HEK293 (cell line): ENCODE data around the gene RAB24.

Source experiments
- CTCF ChIA-PET: fragments of 350-600 bp; formaldehyde crosslinking; extraction: SDS; loops from one replicate; lab custom pipeline; 2021; ENCODE audit warnings: antibody characterized with exemption; lab: Yijun Ruan, JAX
- POLR2A ChIA-PET: fragments of 300-600 bp; formaldehyde crosslinking; extraction: SDS; loops from one replicate; lab custom pipeline; 2020; ENCODE audit warnings: antibody characterized with exemption, inconsistent platforms; lab: Yijun Ruan, JAX
- H3K27ac ChIP-seq: fragments of 200-500 bp; sonication (Bioruptor generic); 2 replicates; pipeline ENCODE4 v1.5.1; 2014; ENCODE audit warnings: low read depth, low read length, control low read depth, inconsistent platforms; ENCODE audit errors: extremely low read depth
- H3K36me3 ChIP-seq, 2 experiments: fragments of 200-500 bp in 1 of 2; sonication (Bioruptor generic) in 1 of 2; 1 replicate in 1 of 2; 2 replicates in 1 of 2; pipeline ENCODE4 v1.5.1; 2014 to 2017; ENCODE audit warnings: inconsistent platforms in 2 of 2, low read length in 2 of 2; ENCODE audit not compliant: control insufficient read depth in 2 of 2, insufficient read depth in 1 of 2
- H3K4me1 ChIP-seq: fragments of 200-500 bp; sonication (Bioruptor generic); 2 replicates; pipeline ENCODE4 v1.5.1; 2014; ENCODE audit warnings: mild to moderate bottlenecking, low read length, inconsistent platforms; ENCODE audit not compliant: control insufficient read depth, insufficient read depth
- H3K4me3 ChIP-seq: 2 replicates; pipeline ENCODE4 v1.5.1; 2011; ENCODE audit warnings: low read depth, mild to moderate bottlenecking, control low read depth, low read length, moderate library complexity
- H3K9me3 ChIP-seq: fragments of 200-500 bp; sonication (Bioruptor generic); 2 replicates; pipeline ENCODE4 v1.5.1; 2014; ENCODE audit warnings: low read depth, low read length, inconsistent platforms; ENCODE audit not compliant: control insufficient read depth, insufficient read depth
- ATF2 ChIP-seq: fragments of 450-650 bp; formaldehyde crosslinking; IDR thresholded peaks from 2 replicates; pipeline ENCODE4 v1.5.1; 2016; ENCODE audit warnings: missing biosample characterization, missing genetic modification characterization, low read depth
- CTCF ChIP-seq: fragments of 450-650 bp; formaldehyde crosslinking; IDR thresholded peaks from 2 replicates; pipeline ENCODE4 v1.5.1; 2016; ENCODE audit warnings: missing biosample characterization, missing genetic modification characterization
- HIC1 ChIP-seq: fragments of 450-650 bp; formaldehyde crosslinking; IDR thresholded peaks from 2 replicates; pipeline ENCODE4 v1.5.1; 2016; ENCODE audit warnings: missing biosample characterization, missing genetic modification characterization
- SCRT1 ChIP-seq: fragments of 450-650 bp; formaldehyde crosslinking; IDR thresholded peaks from 2 replicates; pipeline ENCODE4 v1.5.1; 2016; ENCODE audit warnings: missing biosample characterization, missing genetic modification characterization, borderline replicate concordance
- SCRT2 ChIP-seq: fragments of 450-650 bp; formaldehyde crosslinking; IDR thresholded peaks from 2 replicates; pipeline ENCODE4 v1.5.1; 2016; ENCODE audit warnings: missing biosample characterization, missing genetic modification characterization
- ZFP37 ChIP-seq: fragments of 450-650 bp; formaldehyde crosslinking; IDR thresholded peaks from 2 replicates; pipeline ENCODE4 v1.5.1; 2016; ENCODE audit warnings: missing biosample characterization, missing genetic modification characterization
- ZNF10 ChIP-seq: fragments of 450-650 bp; formaldehyde crosslinking; IDR thresholded peaks from 2 replicates; pipeline ENCODE4 v1.5.1; 2017; ENCODE audit warnings: missing biosample characterization, missing genetic modification characterization
- ZNF2 ChIP-seq: fragments of 450-650 bp; formaldehyde crosslinking; IDR thresholded peaks from 2 replicates; pipeline ENCODE4 v1.5.1; 2016; ENCODE audit warnings: missing biosample characterization, missing genetic modification characterization
- ZNF214 ChIP-seq: fragments of 450-650 bp; formaldehyde crosslinking; IDR thresholded peaks from 2 replicates; pipeline ENCODE4 v1.5.1; 2017; ENCODE audit warnings: missing biosample characterization, mild to moderate bottlenecking, missing genetic modification characterization, borderline replicate concordance
- ZNF221 ChIP-seq: fragments of 450-650 bp; formaldehyde crosslinking; IDR thresholded peaks from 2 replicates; pipeline ENCODE4 v1.5.1; 2017; ENCODE audit warnings: missing biosample characterization, missing genetic modification characterization, borderline replicate concordance
- ZNF302 ChIP-seq: fragments of 450-650 bp; formaldehyde crosslinking; IDR thresholded peaks from 2 replicates; pipeline ENCODE4 v1.5.1; 2016; ENCODE audit warnings: missing biosample characterization, missing genetic modification characterization, low read depth
- ZNF341 ChIP-seq: fragments of 450-650 bp; formaldehyde crosslinking; IDR thresholded peaks from 2 replicates; pipeline ENCODE4; 2016; ENCODE audit warnings: low read depth, missing biosample characterization, missing genetic modification characterization
- ZNF404 ChIP-seq: fragments of 450-650 bp; formaldehyde crosslinking; IDR thresholded peaks from 2 replicates; pipeline ENCODE4 v1.5.1; 2017; ENCODE audit warnings: missing biosample characterization, missing genetic modification characterization
- ZNF510 ChIP-seq: fragments of 450-650 bp; formaldehyde crosslinking; IDR thresholded peaks from 2 replicates; pipeline ENCODE4 v1.5.1; 2018; ENCODE audit warnings: mild to moderate bottlenecking, missing genetic modification characterization, missing biosample characterization; ENCODE audit not compliant: insufficient replicate concordance
- ZNF514 ChIP-seq: fragments of 450-650 bp; formaldehyde crosslinking; IDR thresholded peaks from 2 replicates; pipeline ENCODE4 v1.5.1; 2016; ENCODE audit warnings: missing biosample characterization, missing genetic modification characterization
- ZNF548 ChIP-seq: fragments of 450-650 bp; formaldehyde crosslinking; IDR thresholded peaks from 2 replicates; pipeline ENCODE4 v1.5.1; 2016; ENCODE audit warnings: missing biosample characterization, missing genetic modification characterization
- ZNF555 ChIP-seq: fragments of 450-650 bp; formaldehyde crosslinking; conservative IDR thresholded peaks from 2 replicates; pipeline ENCODE4 v1.5.1; 2017; ENCODE audit warnings: missing biosample characterization, mild to moderate bottlenecking, missing genetic modification characterization, inconsistent platforms
- ZNF658 ChIP-seq: fragments of 450-650 bp; formaldehyde crosslinking; IDR thresholded peaks from 2 replicates; pipeline ENCODE4; 2016; ENCODE audit warnings: missing biosample characterization, missing genetic modification characterization
- ZNF664 ChIP-seq: fragments of 450-650 bp; formaldehyde crosslinking; IDR thresholded peaks from 2 replicates; pipeline ENCODE4 v1.5.1; 2016; ENCODE audit warnings: missing biosample characterization, missing genetic modification characterization
- TF ChIP-seq, protein P1 (sequence below): fragments of 450-650 bp; formaldehyde crosslinking; IDR thresholded peaks from 2 replicates; pipeline ENCODE4 v1.5.1; 2016; ENCODE audit warnings: missing biosample characterization, missing genetic modification characterization

The RAB24 gene

GRCh38 chr5:177307544-177308363, 4.2 kb upstream of the RAB24 start:
- ChIA-PET POLR2A (interaction anchor here (0.5 to 1.5 kb wide), 4 partner anchors 8 to 156 kb away, joined by 3 read pairs; no protein-coding TSS in a partner anchor), CTCF (interaction anchor here (0.6 to 1.2 kb wide), 5 partner anchors 64 to 194 kb away, joined by 3 read pairs; no protein-coding TSS in a partner anchor)
- Histone ChIP-seq H3K36me3 (peaks cover 4 to 51% of the 10 kb centered on the region in 2 experiments; a peak in 2 of 3 replicates), H3K9me3 (no peaks in the 10 kb centered on the region), H3K4me1 (peaks cover 11% of the 10 kb centered on the region), H3K4me3 (no peak overlapping the region), H3K27ac (no peak overlapping the region)
- TF ChIP-seq HIC1 (no peak), SCRT2 (tag by site-specific recombination) (0 out of 2 replicates have a peak, but pooled peaks have one; percentile 16), ZNF555 (tag by site-specific recombination) (no peak), ZNF664 (tag by site-specific recombination) (no peak), ZNF10 (tag by site-specific recombination) (0 out of 2 replicates have a peak, but pooled peaks have one; percentile 29)

DNA sequence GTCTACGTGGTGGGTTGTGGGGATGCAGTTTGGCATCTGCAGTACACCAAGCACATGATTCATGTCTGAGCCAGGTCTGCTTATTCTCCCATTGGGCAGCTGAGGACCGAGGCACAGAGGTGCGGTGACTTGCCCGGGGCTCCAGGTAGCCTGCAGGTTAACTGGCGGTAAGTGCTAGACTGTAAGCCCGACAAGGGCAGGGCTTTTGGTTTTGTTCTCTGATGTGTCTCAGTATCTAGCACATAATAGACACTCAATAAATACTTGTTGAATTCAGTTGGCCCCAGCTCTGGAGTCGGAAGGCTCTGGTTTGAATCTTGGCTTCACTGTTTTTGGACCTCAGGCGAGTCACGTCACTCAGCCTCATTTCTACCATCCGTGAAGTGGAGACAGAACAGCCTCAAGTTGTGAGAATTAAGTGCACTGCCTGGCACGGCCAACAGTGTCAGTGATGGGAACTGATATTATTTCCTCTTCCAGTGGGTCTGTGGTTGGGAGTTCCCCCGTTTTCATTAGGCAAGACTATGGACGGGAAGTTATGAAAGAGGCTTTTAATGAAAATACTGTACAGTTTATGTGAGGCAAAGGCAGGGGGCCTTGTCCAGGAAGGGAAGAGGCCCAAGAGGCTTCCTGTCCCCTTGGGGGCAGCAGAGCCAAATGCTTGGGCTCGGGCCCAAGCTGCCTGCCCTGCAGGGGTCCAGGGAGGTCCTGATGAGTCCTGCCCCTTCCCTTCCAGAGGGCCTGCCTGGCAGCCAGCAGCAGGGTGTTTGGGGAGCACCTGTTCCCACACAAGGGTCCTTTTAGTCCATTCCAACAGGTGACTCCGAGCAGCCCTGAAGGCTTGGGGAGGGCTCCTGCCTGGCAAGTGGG, 3.4 kb upstream of the RAB24 start:
- Histone ChIP-seq H3K4me3 (no peak overlapping the region), H3K9me3 (no peaks in the 10 kb centered on the region), H3K27ac (no peak overlapping the region), H3K36me3 (peaks cover 4 to 55% of the 10 kb centered on the region in 2 experiments; a peak in 2 of 3 replicates), H3K4me1 (peaks cover 11% of the 10 kb centered on the region)
- POLR2A ChIA-PET: interaction anchor here (0.5 to 1.5 kb wide), 4 partner anchors 9 to 155 kb away, joined by 3 read pairs; no protein-coding TSS in a partner anchor
- CTCF ChIA-PET: interaction anchor here (0.6 to 1.0 kb wide), 3 partner anchors 65 to 195 kb away, joined by 3 read pairs; no protein-coding TSS in a partner anchor
- TF ChIP-seq, protein P1, sequence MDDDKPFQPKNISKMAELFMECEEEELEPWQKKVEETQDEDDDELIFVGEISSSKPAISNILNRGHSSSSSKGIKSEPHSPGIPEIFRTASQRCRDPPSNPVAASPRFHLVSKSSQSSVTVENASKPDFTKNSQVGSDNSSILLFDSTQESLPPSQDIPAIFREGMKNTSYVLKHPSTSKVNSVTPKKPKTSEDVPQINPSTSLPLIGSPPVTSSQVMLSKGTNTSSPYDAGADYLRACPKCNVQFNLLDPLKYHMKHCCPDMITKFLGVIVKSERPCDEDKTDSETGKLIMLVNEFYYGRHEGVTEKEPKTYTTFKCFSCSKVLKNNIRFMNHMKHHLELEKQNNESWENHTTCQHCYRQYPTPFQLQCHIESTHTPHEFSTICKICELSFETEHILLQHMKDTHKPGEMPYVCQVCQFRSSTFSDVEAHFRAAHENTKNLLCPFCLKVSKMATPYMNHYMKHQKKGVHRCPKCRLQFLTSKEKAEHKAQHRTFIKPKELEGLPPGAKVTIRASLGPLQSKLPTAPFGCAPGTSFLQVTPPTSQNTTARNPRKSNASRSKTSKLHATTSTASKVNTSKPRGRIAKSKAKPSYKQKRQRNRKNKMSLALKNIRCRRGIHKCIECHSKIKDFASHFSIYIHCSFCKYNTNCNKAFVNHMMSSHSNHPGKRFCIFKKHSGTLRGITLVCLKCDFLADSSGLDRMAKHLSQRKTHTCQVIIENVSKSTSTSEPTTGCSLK (tag by site-specific recombination): no peak
- TF ChIP-seq ZNF404 (tag by site-specific recombination) (no peak), ZNF2 (tag by site-specific recombination) (no peak), ZFP37 (tag by site-specific recombination) (no peak), CTCF (tag by site-specific recombination) (peak; percentile 48; the same call in 1 of the 2 replicates), ZNF221 (tag by site-specific recombination) (no peak), ZNF664 (tag by site-specific recombination) (peak; percentile 74), ZNF514 (tag by site-specific recombination) (no peak), ATF2 (tag by site-specific recombination) (no peak), SCRT1 (tag by site-specific recombination) (peak; percentile 64; the same call in 1 of the 2 replicates), ZNF548 (tag by site-specific recombination) (no peak), ZNF302 (tag by site-specific recombination) (no peak), ZNF214 (no peak), SCRT2 (tag by site-specific recombination) (peak; percentile 71), ZNF510 (tag by site-specific recombination) (no peak), ZNF341 (tag by site-specific recombination) (0 out of 2 replicates have a peak, but pooled peaks have one; percentile 20), ZNF658 (no peak)
